C4-2B (cell line): ENCODE measurements around the gene ALG2.

Source experiments
- CTCF ChIP-seq: fragments of 450-650 bp; conservative IDR thresholded peaks from 2 replicates; pipeline ENCODE4 v1.5.1; 2017; ENCODE audit warnings: mild to moderate bottlenecking
- ZFX ChIP-seq: fragments of 450-650 bp; IDR thresholded peaks from 2 replicates; pipeline ENCODE4 v1.6.1; 2017

GRCh38 chr9:99171225-99172123, 50.3 kb downstream of the ALG2 start:
- TF ChIP-seq CTCF (no peak), ZFX (no peak)
